NT2/D1 (cell line): ENCODE measurements around the gene ABCB9.
A peak's percentile ranks its signal among the peaks of the same experiment; 100 is the strongest.

Source experiments
- DNase-seq: peaks from one replicate; pipeline ENCODE4 v3.0.0-alpha.2; 2011; ENCODE audit warnings: low read depth, low spot score
- H3K27me3 ChIP-seq: 2 replicates; pipeline ENCODE4 v1.6.0; 2011; ENCODE audit warnings: mild to moderate bottlenecking; ENCODE audit not compliant: insufficient read length, insufficient read depth
- H3K36me3 ChIP-seq: 2 replicates; pipeline ENCODE4 v1.6.1; 2011; ENCODE audit warnings: mild to moderate bottlenecking, low read length, mixed read lengths; ENCODE audit not compliant: insufficient read depth, insufficient read length
- H3K4me1 ChIP-seq: 2 replicates; pipeline ENCODE4 v1.5.1; 2011; ENCODE audit not compliant: insufficient read depth, insufficient read length
- H3K4me3 ChIP-seq: 2 replicates; pipeline ENCODE4 v1.5.1; 2011; ENCODE audit warnings: low read depth; ENCODE audit not compliant: insufficient read length
- H3K9ac ChIP-seq: 2 replicates; pipeline ENCODE4 v1.6.0; 2011; ENCODE audit warnings: low read depth; ENCODE audit not compliant: insufficient read length
- H3K9me3 ChIP-seq: 2 replicates; pipeline ENCODE4 v1.5.1; 2011; ENCODE audit warnings: mild to moderate bottlenecking, low read length; ENCODE audit not compliant: insufficient read depth
- SUZ12 ChIP-seq: IDR thresholded peaks from 2 replicates; pipeline ENCODE4 v1.6.1; 2011; ENCODE audit not compliant: insufficient read length, insufficient read depth; ENCODE audit errors: extremely low read depth
- YY1 ChIP-seq: IDR thresholded peaks from 2 replicates; pipeline ENCODE4 v1.6.1; 2011; ENCODE audit not compliant: insufficient read length, insufficient read depth
- ZNF274 ChIP-seq: IDR thresholded peaks from 2 replicates; pipeline ENCODE4 v1.6.1; 2011; ENCODE audit warnings: mild to moderate bottlenecking, low read depth, low read length

Gene ABCB9

GRCh38 chr12:122958198-122958888 is 7.9 kb downstream of the ABCB9 start:
- TF ChIP-seq SUZ12 (no peak), YY1 (no peak), ZNF274 (no peak)

DNA sequence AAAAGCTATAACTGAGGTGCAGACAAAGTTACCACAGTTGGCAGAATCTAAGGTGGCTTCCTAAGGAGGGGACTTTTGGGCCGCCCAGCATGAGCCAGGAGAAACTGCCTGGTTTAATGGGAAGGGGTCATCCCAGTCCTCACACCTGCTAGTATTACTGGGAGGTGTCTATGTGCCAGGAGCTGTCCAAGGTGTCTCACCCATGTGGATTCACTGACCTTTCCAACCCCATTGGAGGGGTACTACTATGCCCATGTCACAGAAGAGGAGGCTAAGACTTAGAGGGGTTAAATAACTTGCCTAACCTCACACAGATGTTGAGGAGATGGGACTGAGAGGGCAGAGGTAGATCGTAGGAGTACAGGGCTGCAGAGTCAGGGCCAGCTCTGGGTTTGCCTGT is 10.2 kb downstream of the ABCB9 start:
- peaks cover 4% of the 10 kb centered on the region for H3K4me1 ChIP-seq
- DNase-seq = no peak
- no peak overlapping the region for H3K4me3 ChIP-seq
- H3K36me3 ChIP-seq = peaks cover 24% of the 10 kb centered on the region
- peaks cover 7% of the 10 kb centered on the region for H3K27me3 ChIP-seq
- no peak overlapping the region for H3K9ac ChIP-seq
- TF ChIP-seq SUZ12 = no peak
- no peaks in the 10 kb centered on the region for H3K9me3 ChIP-seq

More at GRCh38 chr12:122958198-122958888, 7.9 kb downstream of the ABCB9 start:
- DNase-seq = no peak
- H3K27me3 ChIP-seq = no peaks in the 10 kb centered on the region
- no peak overlapping the region for H3K9ac ChIP-seq
- no peaks in the 10 kb centered on the region for H3K9me3 ChIP-seq
- H3K4me3 ChIP-seq = no peak overlapping the region
- peaks cover 2% of the 10 kb centered on the region for H3K4me1 ChIP-seq
- H3K36me3 ChIP-seq = peaks cover 24% of the 10 kb centered on the region

- H3K4me1 ChIP-seq = peaks cover 4% of the 10 kb centered on the region
- H3K27me3 ChIP-seq = peaks cover 13% of the 10 kb centered on the region
- H3K4me3 ChIP-seq = no peak overlapping the region
- H3K9ac ChIP-seq = no peak overlapping the region
- no peaks in the 10 kb centered on the region for H3K9me3 ChIP-seq
- peaks cover 21% of the 10 kb centered on the region for H3K36me3 ChIP-seq
- TF ChIP-seq ZNF274 (no peak), SUZ12 (no peak), YY1 (no peak)
- DNase-seq = no peak
These were observed 11.1 kb downstream of the ABCB9 start for GRCh38 chr12:122955156-122955555.

GRCh38 chr12:122951979-122952892 is 14.0 kb downstream of the ABCB9 start:
- DNase-seq = peak; percentile 62
- H3K36me3 ChIP-seq = peaks cover 7% of the 10 kb centered on the region
- H3K4me1 ChIP-seq = peaks cover 4% of the 10 kb centered on the region
- no peaks in the 10 kb centered on the region for H3K9me3 ChIP-seq
- peaks cover 20% of the 10 kb centered on the region for H3K27me3 ChIP-seq
- TF ChIP-seq YY1 = no peak
- no peak for TF ChIP-seq SUZ12
- no peak for TF ChIP-seq ZNF274
- H3K9ac ChIP-seq = no peak overlapping the region
- H3K4me3 ChIP-seq = no peak overlapping the region

GRCh38 chr12:122951406-122951805 is 14.9 kb downstream of the ABCB9 start:
- DNase-seq = no peak
- Histone ChIP-seq H3K36me3 (peaks cover 2% of the 10 kb centered on the region), H3K9ac (no peak overlapping the region), H3K4me3 (no peak overlapping the region), H3K4me1 (peaks cover 10% of the 10 kb centered on the region), H3K27me3 (peaks cover 20% of the 10 kb centered on the region), H3K9me3 (no peaks in the 10 kb centered on the region)
- no peak for TF ChIP-seq ZNF274
- no peak for TF ChIP-seq SUZ12
- no peak for TF ChIP-seq YY1

- peaks cover 2% of the 10 kb centered on the region for H3K36me3 ChIP-seq
- TF ChIP-seq SUZ12 (no peak), ZNF274 (no peak), YY1 (no peak)
- no peak overlapping the region for H3K4me3 ChIP-seq
- DNase-seq = no peak
- peaks cover 20% of the 10 kb centered on the region for H3K27me3 ChIP-seq
- no peaks in the 10 kb centered on the region for H3K9me3 ChIP-seq
- H3K9ac ChIP-seq = no peak overlapping the region
- H3K4me1 ChIP-seq = peaks cover 13% of the 10 kb centered on the region
These were observed 16.2 kb downstream of the ABCB9 start for GRCh38 chr12:122949816-122950675.

GRCh38 chr12:122949405-122949804 is 16.9 kb downstream of the ABCB9 start:
- TF ChIP-seq YY1 (no peak), ZNF274 (no peak), SUZ12 (no peak)
- Histone ChIP-seq H3K4me1 (peaks cover 19% of the 10 kb centered on the region), H3K4me3 (no peak overlapping the region), H3K36me3 (peaks cover 2% of the 10 kb centered on the region), H3K9me3 (no peaks in the 10 kb centered on the region), H3K9ac (no peak overlapping the region), H3K27me3 (peaks cover 20% of the 10 kb centered on the region)
- DNase-seq = no peak
